ENCODE results near the gene FAF1.

FAF1 gene

GRCh38 chr1:50610563-50610962 lies 349.5 kb downstream of the FAF1 start:
- TF ChIP-seq GATA2 (IDR thresholded peaks at IDR 0.05; ENCODE audit: low read depth, low read length), result no peak
- TF ChIP-seq GATA3 (IDR thresholded peaks at IDR 0.05; ENCODE audit: low read depth, low read length), result no peak

GRCh38 chr1:50609508-50609907 lies 350.6 kb downstream of the FAF1 start:
- TF ChIP-seq GATA3 (IDR thresholded peaks at IDR 0.05; ENCODE audit: low read depth, low read length) (no peak), GATA2 (IDR thresholded peaks at IDR 0.05; ENCODE audit: low read depth, low read length) (no peak)

GRCh38 chr1:50605186-50605875 lies 354.7 kb downstream of the FAF1 start:
- no peak for TF ChIP-seq GATA2 (IDR thresholded peaks at IDR 0.05; ENCODE audit: low read depth, low read length)
- TF ChIP-seq GATA3 (IDR thresholded peaks at IDR 0.05; ENCODE audit: low read depth, low read length), result no peak

- TF ChIP-seq GATA2 (IDR thresholded peaks at IDR 0.05; ENCODE audit: low read depth, low read length) (no peak), GATA3 (IDR thresholded peaks at IDR 0.05; ENCODE audit: low read depth, low read length) (no peak)
These were observed 355.5 kb downstream of the FAF1 start for GRCh38 chr1:50604580-50604979.

- TF ChIP-seq GATA2 (IDR thresholded peaks at IDR 0.05; ENCODE audit: low read depth, low read length) (no peak), GATA3 (IDR thresholded peaks at IDR 0.05; ENCODE audit: low read depth, low read length) (no peak)
These were observed 356.5 kb downstream of the FAF1 start for GRCh38 chr1:50603274-50604271.

- no peak for TF ChIP-seq GATA3 (IDR thresholded peaks at IDR 0.05; ENCODE audit: low read depth, low read length)
- TF ChIP-seq GATA2 (IDR thresholded peaks at IDR 0.05; ENCODE audit: low read depth, low read length), result no peak
These were observed 360.5 kb downstream of the FAF1 start for GRCh38 chr1:50599546-50599945.

GRCh38 chr1:50595874-50596273 lies 364.2 kb downstream of the FAF1 start:
- TF ChIP-seq GATA2 (IDR thresholded peaks at IDR 0.05; ENCODE audit: low read depth, low read length) (no peak), GATA3 (IDR thresholded peaks at IDR 0.05; ENCODE audit: low read depth, low read length) (no peak)

- no peak for TF ChIP-seq GATA2 (IDR thresholded peaks at IDR 0.05; ENCODE audit: low read depth, low read length)
- no peak for TF ChIP-seq GATA3 (IDR thresholded peaks at IDR 0.05; ENCODE audit: low read depth, low read length)
These were observed 366.6 kb downstream of the FAF1 start for GRCh38 chr1:50593515-50593914.

- TF ChIP-seq GATA2 (IDR thresholded peaks at IDR 0.05; ENCODE audit: low read depth, low read length) (no peak), GATA3 (IDR thresholded peaks at IDR 0.05; ENCODE audit: low read depth, low read length) (no peak)
These were observed 368.5 kb downstream of the FAF1 start for GRCh38 chr1:50591598-50591997.

GRCh38 chr1:50582346-50582745 lies 377.7 kb downstream of the FAF1 start:
- TF ChIP-seq GATA2 (IDR thresholded peaks at IDR 0.05; ENCODE audit: low read depth, low read length), result no peak
- no peak for TF ChIP-seq GATA3 (IDR thresholded peaks at IDR 0.05; ENCODE audit: low read depth, low read length)

GRCh38 chr1:50570066-50570468 lies 390.0 kb downstream of the FAF1 start:
- TF ChIP-seq GATA2 (IDR thresholded peaks at IDR 0.05; ENCODE audit: low read depth, low read length) (no peak), GATA3 (IDR thresholded peaks at IDR 0.05; ENCODE audit: low read depth, low read length) (no peak)

- TF ChIP-seq GATA2 (IDR thresholded peaks at IDR 0.05; ENCODE audit: low read depth, low read length), result 0 out of 2 replicates have a peak, but pooled peaks have one; percentile 3
- no peak for TF ChIP-seq GATA3 (IDR thresholded peaks at IDR 0.05; ENCODE audit: low read depth, low read length)
These were observed 391.3 kb downstream of the FAF1 start for GRCh38 chr1:50568782-50569181.

GRCh38 chr1:50566405-50566804 lies 393.7 kb downstream of the FAF1 start:
- TF ChIP-seq GATA2 (IDR thresholded peaks at IDR 0.05; ENCODE audit: low read depth, low read length), result no peak
- no peak for TF ChIP-seq GATA3 (IDR thresholded peaks at IDR 0.05; ENCODE audit: low read depth, low read length)

GRCh38 chr1:50564417-50564816 lies 395.6 kb downstream of the FAF1 start:
- TF ChIP-seq GATA2 (IDR thresholded peaks at IDR 0.05; ENCODE audit: low read depth, low read length) (no peak), GATA3 (IDR thresholded peaks at IDR 0.05; ENCODE audit: low read depth, low read length) (no peak)

All from SH-SY5Y (cell line).